ACC112 (cell line): ENCODE results near the gene BORCS8.

ENCODE experiments used
- H2AFZ ChIP-seq: fragments of 200-600 bp; sonication (generic); one replicate; pipeline ENCODE4 v1.6.0; 2017; ENCODE audit warnings: antibody characterized with exemption, low read length; ENCODE audit not compliant: unreplicated experiment
- H3K27ac ChIP-seq: fragments of 200-600 bp; sonication (generic); 2 replicates; pipeline ENCODE4 v1.5.1; 2014; ENCODE audit warnings: low read depth, mild to moderate bottlenecking, antibody characterized with exemption, low read length, moderate library complexity
- H3K27me3 ChIP-seq: fragments of 200-600 bp; sonication (generic); 2 replicates; pipeline ENCODE4 v1.6.1; 2014; ENCODE audit warnings: mild to moderate bottlenecking, antibody characterized with exemption, low read length, moderate library complexity, mixed read lengths; ENCODE audit not compliant: insufficient read depth
- H3K36me3 ChIP-seq: fragments of 200-600 bp; sonication (generic); 2 replicates; pipeline ENCODE4 v1.6.1; 2016; ENCODE audit warnings: mild to moderate bottlenecking, antibody characterized with exemption, low read length, moderate library complexity, mixed read lengths; ENCODE audit not compliant: insufficient read depth
- H3K4me1 ChIP-seq: fragments of 200-600 bp; sonication (generic); one replicate; pipeline ENCODE4 v1.6.1; 2016; ENCODE audit warnings: low read length, mixed read lengths; ENCODE audit not compliant: insufficient read depth, unreplicated experiment, control insufficient read depth
- H3K4me3 ChIP-seq: fragments of 200-600 bp; sonication (generic); 2 replicates; pipeline ENCODE4 v1.5.1; 2014; ENCODE audit warnings: mild to moderate bottlenecking, low read depth, low read length
- H3K79me2 ChIP-seq: fragments of 200-600 bp; sonication (generic); one replicate; pipeline ENCODE4 v1.6.0; 2016; ENCODE audit warnings: low read length; ENCODE audit not compliant: control insufficient read depth, unreplicated experiment, insufficient read depth

The BORCS8 gene

DNA sequence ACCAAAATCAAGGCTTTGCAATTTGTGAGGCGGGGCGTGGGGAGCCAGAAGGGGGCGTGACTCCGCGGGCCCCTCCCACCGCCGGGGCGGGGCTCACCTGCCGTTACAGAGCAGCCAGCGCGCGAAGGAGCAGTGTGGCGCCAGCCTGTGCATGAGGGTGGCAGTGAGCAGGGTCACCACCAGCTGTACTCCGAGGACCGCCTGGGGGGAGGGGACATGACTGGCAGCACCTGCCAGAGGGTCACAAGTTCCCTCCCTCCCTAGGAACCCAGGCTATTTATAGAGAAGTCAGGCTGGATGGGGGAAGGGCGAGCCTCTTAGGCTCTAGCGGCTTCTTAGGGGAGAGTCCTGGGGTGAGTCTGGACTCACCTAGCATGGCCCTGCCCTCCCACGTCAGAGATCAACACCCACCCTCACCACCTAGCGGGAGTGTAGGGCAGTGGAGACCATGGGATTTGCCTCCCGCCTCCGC is 57.2 kb downstream of the BORCS8 start:
- Histone ChIP-seq H3K4me3 (no peak overlapping the region), H3K79me2 (no peaks in the 10 kb centered on the region), H3K36me3 (no peaks in the 10 kb centered on the region; the same call in 1 of the 2 replicates), H3K27ac (no peak overlapping the region), H3K27me3 (no peaks in the 10 kb centered on the region), H3K4me1 (no peaks in the 10 kb centered on the region), H2AFZ (no peak overlapping the region)

DNA sequence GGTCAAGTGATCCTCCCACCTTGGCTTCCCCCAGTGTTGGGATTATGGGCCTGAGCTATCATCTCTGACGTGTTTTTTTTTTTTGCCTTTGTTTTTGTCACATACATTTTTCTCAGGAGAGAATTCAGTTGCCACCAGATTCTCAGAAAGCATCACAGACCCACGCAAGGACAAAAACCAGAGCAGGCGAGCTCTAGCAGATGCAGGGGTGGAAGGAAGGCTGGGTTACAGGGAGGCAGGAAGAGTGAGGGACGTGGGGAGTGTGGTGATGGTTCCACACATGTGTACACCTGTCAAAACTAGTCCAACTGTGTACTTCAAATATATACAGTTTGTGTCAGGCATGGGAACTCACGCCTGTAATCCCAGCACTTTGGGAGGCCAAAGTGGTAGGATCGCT is 58.0 kb downstream of the BORCS8 start:
- H3K4me3 ChIP-seq = no peak overlapping the region
- H3K79me2 ChIP-seq = no peaks in the 10 kb centered on the region
- no peak overlapping the region for H2AFZ ChIP-seq
- no peaks in the 10 kb centered on the region for H3K27me3 ChIP-seq
- no peaks in the 10 kb centered on the region; the same call in 1 of the 2 replicates for H3K36me3 ChIP-seq
- H3K27ac ChIP-seq = no peak overlapping the region
- H3K4me1 ChIP-seq = no peaks in the 10 kb centered on the region

DNA sequence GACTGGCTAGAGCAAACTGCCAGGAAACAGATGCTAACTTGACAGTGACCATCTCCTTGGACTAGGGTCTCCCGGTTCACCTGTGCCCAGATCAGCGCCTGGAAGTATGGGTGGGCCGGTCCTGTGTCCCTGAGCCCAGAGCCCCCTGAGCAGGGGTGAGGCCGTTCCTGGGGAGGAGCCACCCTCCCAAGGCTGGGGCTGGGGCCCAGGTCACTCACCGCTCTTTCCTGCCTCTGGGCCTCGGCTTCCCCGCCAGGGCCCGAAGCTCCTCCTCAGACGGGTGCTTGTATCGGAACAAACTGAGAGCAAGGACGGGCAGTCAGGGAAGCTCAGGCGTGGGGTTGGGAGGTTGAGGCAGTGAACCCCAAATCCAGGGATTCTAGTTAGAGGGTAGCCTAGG is 59.0 kb downstream of the BORCS8 start:
- no peaks in the 10 kb centered on the region for H3K79me2 ChIP-seq
- no peaks in the 10 kb centered on the region for H3K27me3 ChIP-seq
- no peaks in the 10 kb centered on the region; the same call in 1 of the 2 replicates for H3K36me3 ChIP-seq
- H3K4me1 ChIP-seq = no peaks in the 10 kb centered on the region
- H2AFZ ChIP-seq = no peak overlapping the region
- no peak overlapping the region for H3K27ac ChIP-seq
- H3K4me3 ChIP-seq = no peak overlapping the region

DNA sequence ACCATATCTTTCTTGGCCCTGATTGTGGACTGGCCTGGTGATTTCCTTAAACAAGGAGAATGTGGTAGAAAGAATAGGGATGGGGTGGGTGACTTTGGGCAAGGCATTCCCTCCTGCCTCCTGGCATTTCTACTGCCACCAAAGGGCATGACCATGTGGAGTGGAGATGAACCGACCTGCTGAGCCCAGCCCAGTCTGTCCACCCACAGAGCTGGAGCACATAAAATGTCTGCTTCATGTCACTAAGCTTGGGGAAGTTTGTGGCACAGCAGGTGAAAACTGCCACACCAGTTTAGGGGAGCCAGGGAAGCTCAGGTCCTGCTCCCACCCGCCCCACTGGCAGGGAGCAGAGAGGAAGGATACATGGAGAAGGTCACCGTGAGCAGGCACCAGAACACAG is 60.0 kb downstream of the BORCS8 start:
- no peak overlapping the region for H3K4me3 ChIP-seq
- no peak overlapping the region for H2AFZ ChIP-seq
- no peaks in the 10 kb centered on the region for H3K79me2 ChIP-seq
- no peak overlapping the region for H3K27ac ChIP-seq
- H3K27me3 ChIP-seq = no peaks in the 10 kb centered on the region
- H3K36me3 ChIP-seq = no peaks in the 10 kb centered on the region; the same call in 1 of the 2 replicates
- H3K4me1 ChIP-seq = no peaks in the 10 kb centered on the region
